Activated effector memory CD4-positive, alpha-beta T cell treated with Interleukin-2 at 50 U/mL for 16 hours (primary cell): ENCODE data around the gene TOR1B.

Experiments
- DNase-seq: peaks from one replicate; pipeline ENCODE4 v3.0.0-alpha.2; 2020

Gene TOR1B

GRCh38 chr9:129815278-129815677 lies 12.3 kb downstream of the TOR1B start:
- DNase-seq: no peak

GRCh38 chr9:129816501-129817435 lies 13.8 kb downstream of the TOR1B start:
- no peak for DNase-seq

DNA sequence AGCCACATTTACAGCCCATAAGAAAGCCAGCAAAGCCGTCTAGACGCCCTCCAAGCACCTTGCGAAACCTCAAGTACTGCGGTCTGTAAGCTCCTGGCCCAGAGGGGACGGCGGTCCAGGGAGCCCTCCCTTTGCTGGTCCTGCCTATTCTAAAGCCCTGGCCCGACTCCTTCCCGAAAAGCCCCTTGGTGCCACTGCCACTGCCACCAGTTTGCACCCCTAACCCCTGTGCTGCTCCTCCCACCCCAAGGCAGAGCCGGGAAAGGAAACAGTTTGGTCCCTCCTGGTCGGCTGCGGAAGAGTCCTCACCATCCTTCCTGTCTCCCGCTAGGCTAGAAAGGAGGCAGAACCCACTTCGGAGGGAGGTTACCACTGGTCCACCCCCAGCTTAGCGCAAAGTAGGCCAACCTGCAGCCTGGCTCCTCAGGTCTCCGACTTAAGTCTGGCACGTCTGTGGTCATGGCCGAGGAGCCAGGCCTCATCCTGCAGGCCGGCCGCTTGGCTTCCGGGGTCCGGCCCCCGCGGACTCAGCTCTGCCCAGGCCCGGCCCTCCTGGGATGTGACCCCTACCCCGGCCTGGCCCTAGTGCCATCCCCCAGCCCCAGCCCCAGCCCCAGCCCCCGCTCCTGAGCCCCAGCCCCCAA lies 20.0 kb downstream of the TOR1B start:
- DNase-seq: no peak

GRCh38 chr9:129823542-129823934 lies 20.6 kb downstream of the TOR1B start:
- no peak for DNase-seq

DNA sequence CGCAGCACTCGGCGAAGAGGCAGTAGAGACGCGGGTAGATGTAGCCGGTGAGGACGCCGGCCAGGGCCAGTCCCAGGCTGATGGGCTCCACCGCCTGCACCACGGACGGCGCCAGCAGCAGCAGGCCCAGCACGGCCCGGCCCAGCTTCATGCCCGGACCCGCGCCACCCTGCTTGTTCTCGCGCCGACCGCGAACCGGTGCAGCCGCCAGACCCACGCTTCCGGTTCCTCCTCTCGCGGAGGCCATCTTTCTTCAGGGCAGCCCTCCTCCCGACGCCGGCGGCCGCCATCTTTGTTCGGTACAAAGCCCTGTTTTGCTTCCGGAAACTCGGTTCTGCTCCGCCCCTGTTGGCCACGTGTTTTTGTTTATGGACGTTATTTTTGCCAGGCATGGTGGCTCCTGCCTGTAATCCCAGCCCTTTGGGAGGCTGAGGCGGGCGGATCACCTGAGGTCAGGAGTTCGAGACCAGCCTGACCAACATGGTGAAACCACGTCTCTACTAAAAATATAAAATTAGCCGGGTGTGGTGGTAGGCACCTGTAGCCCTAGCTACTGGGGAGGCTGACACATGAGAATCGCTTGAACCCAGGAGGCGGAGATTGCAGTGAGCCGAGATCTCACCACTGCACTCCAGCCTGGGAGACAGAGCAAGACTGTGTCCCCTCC lies 21.1 kb downstream of the TOR1B start, which contains the start of gene TOR1A:
Gene TOR1A, minus strand, starts transcription at position 202 of the 667 bp plus-strand sequence. Its CDS starts 51 bp downstream, at position 151.
- DNase-seq: peak; percentile 88

DNA sequence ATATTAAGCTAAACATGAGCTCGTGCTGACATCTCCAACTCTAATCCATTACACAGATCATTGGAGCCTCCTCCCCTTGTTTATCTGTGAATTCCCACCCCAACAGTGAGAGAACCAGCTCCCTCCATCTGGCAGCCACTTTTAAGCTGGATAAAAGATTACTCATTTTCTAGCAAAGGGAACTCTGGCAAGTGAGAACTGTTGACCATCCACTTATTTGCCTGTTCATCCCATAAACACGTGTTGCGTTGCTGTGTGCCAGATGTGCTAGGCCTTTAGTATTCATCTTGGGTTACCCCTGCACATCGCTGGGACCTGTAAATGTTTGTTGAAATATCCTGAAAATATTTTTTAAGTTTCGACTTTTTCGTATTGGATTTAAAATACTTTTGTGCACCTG lies 23.4 kb downstream of the TOR1B start:
- no peak for DNase-seq

DNA sequence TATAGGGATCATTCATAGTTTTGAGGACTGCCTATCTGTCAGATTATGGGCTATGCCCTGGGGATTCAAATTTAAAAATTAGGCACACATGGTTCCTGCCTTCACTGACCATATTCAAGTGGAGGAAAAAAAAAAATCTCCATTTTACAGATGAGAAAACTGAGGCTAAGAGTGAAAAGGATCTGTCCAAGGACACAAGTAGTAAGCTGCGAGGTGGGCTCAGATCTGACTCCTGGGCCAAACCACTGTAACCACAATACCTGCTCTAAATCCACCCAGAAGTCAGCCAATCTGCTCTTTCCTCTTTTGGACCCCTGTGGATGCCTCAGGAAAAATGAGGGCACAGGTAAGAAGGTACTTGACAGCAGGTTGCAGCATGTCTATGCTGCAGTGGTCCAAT lies 23.8 kb downstream of the TOR1B start:
- DNase-seq: no peak

- DNase-seq: no peak
These were observed 25.1 kb downstream of the TOR1B start for GRCh38 chr9:129828051-129828450.

- no peak for DNase-seq
These were observed 26.0 kb downstream of the TOR1B start for GRCh38 chr9:129828969-129829368.

DNA sequence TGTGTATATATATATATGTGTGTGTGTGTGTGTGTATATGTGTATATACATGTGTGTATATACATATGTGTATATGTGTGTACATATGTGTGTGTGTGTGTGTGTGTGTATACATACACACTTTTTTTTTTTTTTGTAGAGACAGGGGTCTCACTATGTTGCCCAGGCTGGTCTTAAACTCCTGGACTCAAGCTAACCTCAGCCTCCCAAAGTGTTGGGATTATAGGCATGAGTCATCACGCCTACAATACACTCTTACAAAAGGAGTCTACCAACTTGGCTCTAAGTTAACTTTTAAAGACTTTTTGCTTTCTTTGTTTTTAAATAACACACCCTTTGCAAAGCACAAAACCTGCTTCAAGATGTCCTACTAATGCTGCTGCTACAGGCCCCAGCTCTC lies 30.0 kb downstream of the TOR1B start:
- no peak for DNase-seq

DNA sequence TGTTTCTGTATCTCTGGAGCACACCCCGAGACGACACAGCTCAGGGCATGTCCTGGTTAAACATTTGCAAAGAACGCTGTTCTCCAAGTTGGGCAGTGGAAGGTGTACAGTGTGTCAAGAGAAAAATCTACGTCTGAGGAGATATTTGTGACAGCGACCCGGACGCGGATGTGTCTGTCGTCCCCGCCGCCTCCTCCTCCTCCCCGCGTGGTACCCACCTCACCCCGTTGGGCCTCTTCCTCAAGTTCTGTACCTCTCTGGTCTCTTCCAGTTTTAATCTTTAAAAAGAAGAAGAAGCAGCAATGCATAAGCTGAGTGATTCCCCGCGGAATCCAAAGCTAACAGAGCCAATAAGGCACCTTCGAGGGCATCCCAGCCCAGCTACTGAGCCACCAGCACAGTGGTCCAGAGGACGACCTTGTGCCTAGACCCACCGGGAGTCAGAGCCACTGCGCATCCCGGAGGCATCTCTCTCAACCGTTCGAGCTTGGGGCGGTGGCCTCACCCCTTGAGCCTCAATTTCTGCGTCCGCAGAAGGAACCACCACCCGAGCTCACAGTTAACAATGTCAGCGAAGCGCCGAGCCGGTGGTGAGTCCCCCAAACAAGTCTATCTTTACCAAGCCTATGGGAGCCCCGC lies 31.6 kb downstream of the TOR1B start:
- DNase-seq: peak; percentile 31

- peak; percentile 95 for DNase-seq
These were observed 32.3 kb downstream of the TOR1B start, which contains the start of the genes C9orf78 and USP20 for GRCh38 chr9:129835128-129835859. C9orf78 (minus strand) TSS chr9:129835275; CDS start chr9:129835221, 54 bp downstream. USP20 (plus strand) TSS chr9:129835458; CDS start chr9:129852556, 17,098 bp downstream.

DNA sequence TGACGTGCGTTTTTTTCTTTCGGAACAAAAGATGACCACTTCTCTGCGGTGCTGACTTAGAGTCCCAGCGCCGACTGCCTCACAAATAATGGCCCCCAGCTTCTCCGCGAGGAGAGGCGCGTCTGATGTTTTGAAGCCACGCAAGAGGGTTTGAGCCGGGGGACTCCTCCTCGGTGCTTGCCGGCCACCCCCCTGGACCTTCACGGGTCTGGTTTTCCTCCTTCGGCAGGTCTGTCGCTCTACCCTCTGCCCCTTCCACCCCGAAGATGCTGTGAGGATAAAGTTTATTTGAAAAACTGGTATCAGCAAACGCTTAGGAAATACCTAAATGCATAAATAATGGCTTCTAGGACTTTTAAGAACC lies 32.9 kb downstream of the TOR1B start:
- DNase-seq: no peak

GRCh38 chr9:129836311-129837007 lies 33.5 kb downstream of the TOR1B start:
- no peak for DNase-seq

DNA sequence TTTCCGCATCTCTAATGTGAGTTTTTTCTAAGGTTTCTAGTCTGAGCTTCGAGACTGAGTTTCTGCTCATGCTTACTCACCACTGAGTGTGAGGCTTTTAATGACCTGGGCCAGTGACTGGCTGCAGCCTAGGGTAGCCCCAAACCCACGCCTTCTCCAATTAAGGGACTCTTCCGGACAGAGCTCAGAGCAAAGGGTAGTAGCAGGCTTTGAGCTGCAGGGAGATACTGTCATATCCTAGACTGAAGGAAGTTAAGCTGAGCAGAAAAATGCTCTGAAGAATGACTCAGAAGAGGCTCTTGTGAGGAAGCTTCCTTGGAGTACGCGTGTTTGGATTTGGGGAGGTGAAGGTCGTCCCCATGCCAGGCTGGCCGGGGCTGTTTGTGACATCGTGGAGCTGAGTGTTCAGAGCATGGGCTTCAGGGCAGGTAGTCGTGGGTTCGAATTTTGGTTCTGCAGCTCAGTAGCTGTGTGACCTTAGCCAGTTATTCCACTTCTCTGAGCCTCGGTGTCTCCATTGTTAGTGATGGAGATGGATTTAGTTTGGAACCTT lies 35.8 kb downstream of the TOR1B start:
- DNase-seq: no peak

DNA sequence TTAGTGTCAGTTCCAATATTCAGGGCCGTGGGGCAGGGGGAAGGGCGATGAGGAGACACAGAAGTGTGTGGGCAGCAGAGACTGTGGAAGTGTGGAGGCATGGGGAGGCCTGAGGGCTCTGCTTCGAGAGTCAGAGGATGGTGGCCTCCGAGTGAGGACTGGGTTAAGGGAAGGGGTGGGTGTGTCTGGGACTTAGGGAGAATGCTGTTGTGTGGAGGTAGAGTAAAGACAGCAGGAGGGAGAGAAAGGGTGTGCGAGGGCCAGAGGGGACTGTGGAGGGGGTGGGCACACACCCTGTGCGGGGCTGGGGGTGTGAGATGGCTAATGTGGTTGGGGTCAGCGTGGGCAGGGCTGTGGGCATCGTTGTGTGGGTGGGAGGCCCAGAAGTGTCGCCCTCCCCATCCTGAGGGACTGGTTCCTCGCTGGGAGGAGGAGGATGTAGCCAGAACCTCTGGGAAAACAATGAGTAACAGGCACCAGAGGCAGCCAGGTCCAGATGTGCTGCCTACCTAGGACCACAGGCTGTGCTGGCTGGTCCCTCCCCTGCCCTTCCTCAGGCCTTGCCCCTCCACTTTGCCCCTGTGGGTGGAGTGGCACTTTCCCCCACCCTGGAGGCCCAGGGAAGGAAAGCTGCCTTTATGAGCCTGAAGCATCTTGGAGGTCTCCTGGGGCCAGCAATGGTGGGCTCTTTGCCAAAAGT lies 36.5 kb downstream of the TOR1B start:
- DNase-seq: no peak

- no peak for DNase-seq
These were observed 37.0 kb downstream of the TOR1B start for GRCh38 chr9:129840034-129840433.

GRCh38 chr9:129841071-129841470 lies 38.1 kb downstream of the TOR1B start:
- no peak for DNase-seq

- no peak for DNase-seq
These were observed 42.4 kb downstream of the TOR1B start for GRCh38 chr9:129845373-129845772.

DNA sequence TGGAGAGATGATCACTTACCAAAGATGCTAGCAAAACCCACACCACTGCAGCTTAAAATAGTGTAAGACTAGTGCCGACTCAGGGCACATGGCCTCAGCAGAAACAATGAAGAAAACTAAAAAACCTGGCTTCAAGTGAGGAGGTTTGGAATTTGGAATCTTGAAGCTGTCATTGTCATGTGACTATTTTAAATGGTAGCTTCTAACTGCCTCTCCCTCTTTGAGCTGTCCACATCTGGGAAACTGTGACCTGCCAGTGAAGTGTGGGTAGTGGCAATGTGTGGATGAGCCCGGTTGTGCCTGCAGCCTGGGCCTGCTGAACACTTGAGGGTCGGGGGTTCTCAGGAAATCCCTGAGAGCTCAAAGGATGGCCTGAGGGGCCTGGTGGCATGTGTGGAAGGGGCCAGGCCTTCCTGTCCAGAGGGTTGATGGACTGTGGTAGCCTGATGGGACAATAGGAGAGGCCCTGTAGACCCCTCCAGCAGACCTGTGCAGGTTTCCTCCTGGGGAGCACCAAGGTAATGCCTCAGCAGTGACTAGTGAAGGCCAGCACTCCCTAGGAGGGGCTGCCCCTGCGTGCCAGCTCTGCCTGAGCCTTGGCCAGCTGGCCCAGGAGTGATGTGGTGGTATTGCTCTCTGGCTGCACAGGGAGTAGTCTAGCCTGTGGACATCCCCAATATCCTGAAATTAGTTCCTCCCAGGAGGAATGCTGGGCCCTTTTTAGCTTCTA lies 45.9 kb downstream of the TOR1B start:
- no peak for DNase-seq
